NCI-H82 (cell line): ENCODE measurements around the gene PHLDB2.

Experiments
- DNase-seq: peaks from one replicate; lab custom pipeline; 2025; lab: John Stamatoyannopoulos, UW

Gene PHLDB2

DNA sequence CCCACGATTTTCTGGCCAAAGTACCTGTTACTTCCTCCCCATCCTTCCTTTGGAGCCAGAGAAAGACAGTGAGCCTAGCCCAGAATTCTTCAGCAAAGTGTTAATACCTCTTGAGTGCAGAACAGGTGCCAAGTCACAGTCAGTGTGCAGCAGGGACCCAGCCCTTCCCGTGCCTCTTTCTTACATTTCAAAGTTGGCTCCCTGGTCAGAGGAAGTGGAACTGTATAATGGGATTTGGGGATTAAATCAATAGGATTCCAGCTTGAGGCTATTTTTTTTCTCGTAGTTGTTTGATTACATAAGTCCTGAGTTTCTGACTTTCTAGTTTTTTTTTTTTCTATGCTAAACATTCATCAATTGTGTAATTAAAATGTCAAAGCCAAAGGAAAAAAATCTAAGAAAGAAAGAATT lies 67.2 kb downstream of the PHLDB2 start:
- peak; percentile 97 for DNase-seq

DNA sequence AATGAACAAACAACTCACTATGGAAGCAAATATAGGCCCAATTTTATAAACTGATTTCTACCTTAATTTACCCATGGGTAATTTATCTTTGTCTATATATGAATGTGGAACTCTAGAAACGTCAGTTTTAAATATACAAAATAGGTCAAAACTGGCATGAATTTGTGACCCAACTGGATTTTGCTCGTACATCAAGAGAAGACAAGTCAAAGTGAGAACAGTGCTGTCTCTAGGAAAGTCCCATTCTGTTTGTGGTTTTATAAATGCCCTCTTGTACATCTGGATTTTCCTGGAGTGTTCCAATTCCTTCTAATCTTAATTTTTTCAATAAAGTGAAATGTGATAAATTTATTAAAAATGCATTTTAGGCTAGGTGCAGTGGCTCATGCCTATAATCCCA lies 69.5 kb downstream of the PHLDB2 start:
- DNase-seq, result no peak

DNA sequence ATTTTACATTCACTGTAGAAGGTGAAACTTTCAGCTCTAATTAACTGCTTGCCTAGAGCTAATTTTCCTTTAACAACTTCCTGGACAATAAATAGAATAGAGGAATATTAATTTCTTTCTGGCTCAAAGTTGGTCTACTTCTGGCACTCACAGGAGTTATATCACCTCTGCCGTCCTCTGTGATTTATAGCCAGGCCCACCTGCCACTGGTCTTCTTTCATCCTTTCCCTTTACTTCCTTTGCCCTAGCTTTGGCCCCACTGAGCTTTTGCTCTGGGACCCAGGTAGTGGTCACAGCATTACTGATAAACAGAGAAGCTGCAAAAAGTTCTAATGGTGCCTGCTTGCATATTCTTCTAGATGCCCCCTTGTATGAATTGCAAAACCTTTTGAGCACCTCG lies 70.4 kb downstream of the PHLDB2 start:
- no peak for DNase-seq

DNA sequence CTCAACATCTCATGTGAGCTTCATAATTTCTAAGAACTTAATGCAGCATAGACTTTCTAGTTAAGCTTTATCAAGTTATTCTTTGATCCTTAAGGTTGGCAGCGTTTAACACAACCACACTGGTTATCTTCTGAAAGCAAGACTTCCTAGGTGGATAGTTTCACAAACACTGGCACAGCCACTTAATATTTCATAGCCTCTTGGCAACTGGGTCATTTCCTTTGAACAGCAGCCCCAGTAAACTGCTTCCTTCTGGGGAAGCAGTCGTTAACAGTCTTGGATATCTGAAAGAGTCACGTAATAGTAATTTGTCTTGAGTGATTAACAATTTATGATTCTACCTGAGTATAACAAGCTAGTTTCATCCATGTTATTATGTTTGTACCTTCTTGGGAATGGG lies 73.9 kb downstream of the PHLDB2 start:
- no peak for DNase-seq

DNA sequence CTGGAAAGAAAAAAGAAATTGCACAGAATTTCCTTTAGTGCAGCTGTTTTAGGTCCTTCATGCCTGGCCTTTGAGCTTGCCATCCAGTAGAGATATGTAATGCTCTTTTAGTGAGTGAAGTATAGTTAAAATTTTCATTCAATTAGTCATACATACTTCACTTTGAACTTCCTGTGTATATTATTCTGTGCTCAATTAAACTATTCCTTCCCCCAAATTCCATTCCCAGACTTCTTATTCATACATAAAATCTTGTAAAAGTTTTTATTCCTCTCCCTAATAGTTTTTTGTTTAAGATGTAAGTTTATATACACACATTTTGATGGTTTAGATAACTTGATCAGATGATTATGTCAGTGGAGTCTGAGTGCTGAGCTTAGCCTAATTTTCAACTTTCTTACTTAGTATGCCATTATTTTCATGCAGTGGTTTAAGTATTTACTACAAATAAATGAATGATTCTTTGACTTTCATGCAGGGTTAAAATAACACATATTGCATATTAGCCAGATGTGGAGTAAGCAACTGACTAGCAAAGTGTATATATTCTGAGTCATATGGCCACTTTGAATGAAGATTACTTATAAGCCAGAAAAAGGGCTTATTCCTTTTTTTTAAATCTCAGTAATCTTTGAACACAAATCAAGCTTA lies 77.3 kb downstream of the PHLDB2 start:
- no peak for DNase-seq

DNA sequence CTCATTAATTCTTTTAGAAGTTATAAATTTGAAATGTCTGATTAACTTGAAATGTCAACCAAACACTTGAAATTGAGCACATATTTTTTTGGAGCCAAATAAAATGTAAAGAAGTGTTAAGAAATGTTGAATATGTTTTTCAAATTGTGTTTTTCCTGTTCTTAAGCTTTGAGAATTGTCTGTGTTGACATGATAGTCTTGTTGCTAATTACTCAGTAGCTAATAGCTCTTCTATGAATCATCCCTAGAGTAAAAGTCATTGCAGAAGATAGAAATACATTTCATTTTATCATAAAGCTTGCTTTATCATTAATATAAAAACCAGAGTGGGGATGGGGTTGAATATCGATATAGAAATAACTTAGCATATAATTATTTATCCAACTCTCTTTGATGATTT lies 77.9 kb downstream of the PHLDB2 start:
- DNase-seq, result no peak

DNA sequence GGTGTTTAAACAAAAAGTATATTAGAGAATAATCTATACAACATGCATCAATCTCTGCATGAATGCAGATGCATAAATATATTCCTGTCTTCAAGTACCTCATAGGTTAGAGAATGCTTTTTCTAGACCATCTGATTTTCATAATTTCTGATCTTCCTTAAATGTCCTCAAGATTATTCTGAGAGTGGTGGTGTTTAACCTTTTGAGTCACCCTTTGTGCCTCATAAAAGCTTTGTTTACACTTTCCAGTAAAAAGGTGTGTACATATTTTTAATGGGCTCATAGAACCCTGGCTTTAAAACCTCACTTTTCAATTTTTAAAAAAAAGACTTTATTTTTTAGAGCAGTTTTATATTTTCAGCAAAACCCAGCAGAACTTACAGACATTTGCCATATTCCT lies 78.8 kb downstream of the PHLDB2 start:
- DNase-seq, result no peak

DNA sequence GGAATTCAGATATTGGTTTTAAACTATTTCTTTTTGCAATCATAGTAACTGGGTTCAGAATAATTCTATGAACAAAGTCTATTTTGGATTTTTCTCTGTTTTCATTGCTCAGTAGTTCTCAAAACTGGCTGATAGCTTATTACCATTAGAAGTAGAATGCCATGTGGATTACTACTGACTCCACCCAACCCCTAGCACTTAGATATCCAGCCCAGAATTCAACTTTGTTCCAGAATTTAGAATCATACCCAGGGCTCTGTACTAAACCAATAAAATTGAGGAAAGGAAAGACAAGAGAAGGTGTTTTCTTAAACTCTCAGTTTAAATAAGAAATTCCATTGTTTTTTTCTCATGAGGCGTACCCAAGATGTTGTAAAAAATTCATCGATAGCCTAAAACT lies 80.8 kb downstream of the PHLDB2 start:
- no peak for DNase-seq

DNA sequence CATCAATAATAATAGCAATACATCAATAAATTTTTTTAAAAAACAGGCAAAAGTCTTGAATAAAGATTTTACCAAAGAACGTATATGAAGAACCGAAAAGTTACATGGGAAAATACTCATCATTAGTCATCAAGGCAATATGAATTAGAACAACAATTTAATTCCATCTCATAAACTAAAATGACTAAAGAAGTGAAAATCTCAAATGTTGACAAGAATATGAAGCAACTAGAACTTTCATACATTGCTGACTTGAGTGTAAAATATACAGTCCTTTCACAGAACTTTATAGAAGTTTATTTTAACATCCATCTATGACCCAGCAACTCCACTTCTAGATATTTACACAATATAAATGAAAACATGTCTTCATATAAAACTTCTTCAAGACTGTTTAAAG lies 84.5 kb downstream of the PHLDB2 start:
- no peak for DNase-seq

DNA sequence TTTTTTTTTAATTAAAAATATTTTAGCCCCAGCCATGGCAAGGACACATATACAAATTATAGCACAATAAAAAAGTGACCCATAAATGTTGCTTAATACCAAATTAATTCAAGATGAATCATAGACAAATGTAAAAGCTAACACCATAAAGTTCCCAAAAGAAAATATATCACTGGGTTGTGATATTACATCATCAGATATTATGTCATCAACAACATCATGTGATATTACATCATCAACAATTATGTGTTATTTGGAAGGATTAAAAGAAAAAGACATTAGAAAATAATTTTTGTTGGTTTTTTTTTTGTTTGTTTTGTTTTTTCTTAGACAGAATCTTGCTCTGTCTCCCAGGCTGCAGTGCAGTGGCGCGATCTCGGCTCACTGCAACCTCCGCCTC lies 85.3 kb downstream of the PHLDB2 start:
- no peak for DNase-seq

DNA sequence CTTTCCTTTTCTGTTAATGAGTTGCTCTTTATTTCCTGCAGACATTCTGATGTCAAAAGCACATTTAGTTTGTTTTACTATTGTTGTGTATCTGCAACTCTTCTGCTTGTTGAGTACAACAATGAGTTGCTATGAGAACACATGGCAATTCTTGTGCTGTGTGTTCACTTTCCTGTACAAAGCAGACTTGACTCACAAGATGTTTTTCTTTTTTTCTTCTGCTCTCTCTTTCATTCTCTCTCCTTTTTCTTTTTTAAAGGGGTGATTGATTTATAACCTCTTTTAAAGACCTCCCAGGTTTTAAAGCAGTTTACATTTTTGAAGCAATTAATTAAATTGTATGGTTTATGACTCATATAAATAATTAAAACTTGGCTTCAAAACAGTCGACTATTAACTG lies 88.2 kb downstream of the PHLDB2 start:
- no peak for DNase-seq

DNA sequence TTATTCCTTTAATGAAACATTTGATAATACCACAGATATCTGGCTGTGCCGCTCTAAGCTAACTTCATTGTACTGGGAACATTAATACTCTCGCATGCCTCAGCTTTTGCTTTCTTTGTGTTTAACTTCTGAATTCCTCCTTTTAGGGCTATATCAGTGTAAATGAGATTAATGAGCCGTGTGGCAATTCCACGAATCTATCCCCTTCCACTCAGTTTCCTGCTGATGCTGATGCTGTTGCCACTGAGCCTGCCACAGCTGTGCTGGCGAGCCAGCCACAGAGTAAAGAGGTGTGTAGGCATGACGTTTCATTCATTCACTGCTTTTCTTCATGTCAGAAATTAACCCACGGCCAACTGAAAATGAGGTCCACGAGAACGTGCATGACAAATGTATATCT lies 89.7 kb downstream of the PHLDB2 start:
- no peak for DNase-seq

DNA sequence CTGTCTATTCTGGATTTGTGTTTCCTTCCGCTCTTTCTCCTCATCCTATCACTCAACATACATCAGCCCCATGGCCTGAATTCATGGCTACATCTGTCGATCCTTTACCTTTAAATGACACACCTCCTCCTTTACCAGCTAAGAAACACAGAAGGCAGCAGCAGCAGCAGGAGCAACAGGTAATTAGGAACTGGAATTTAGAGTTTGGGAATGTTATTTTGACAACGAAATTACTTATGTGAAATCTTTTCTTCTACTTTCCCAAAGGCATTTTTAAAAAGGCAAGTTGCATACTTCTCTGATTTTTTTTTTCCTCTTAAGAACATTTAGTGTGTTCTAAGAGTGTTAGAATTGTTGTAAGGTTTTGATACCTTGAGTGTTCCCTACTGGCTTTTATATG lies 90.6 kb downstream of the PHLDB2 start:
- DNase-seq, result no peak

DNA sequence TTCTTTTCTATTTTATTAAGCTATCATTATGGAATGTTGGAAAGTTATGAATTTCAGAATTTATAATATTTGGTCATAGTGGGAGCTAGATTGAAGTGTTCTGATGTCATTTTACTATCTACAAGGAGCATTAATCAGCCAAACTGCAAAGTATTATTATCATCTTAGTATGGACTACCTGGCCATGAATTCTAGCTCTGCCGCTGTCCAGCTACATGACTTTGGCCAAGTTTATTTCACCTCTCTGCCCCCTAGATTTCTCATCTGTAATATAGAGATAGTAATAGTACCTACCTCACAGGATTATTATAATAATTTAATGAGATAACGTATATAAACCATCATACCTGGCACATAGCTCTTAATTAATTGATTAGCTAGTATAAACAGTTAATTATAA lies 92.0 kb downstream of the PHLDB2 start:
- DNase-seq, result no peak

DNA sequence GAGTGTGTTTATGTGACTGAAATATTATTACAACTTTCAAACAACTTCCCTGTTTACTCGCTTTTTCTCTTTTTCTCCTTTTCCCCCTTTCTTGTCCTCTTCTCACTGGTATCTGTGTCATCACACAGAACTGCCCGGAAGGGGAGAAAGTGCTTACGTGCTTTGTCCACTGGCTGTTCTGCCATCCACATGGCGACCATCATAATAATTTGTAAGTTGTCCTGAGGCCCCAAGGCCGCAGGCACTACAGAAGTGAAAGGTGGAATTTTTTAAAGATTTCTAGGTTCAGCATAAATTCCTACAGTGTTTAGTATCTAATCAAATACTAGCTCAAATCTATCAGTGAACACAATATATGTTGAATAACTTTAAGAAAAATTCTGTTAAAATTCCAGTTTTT lies 93.0 kb downstream of the PHLDB2 start:
- DNase-seq, result no peak

DNA sequence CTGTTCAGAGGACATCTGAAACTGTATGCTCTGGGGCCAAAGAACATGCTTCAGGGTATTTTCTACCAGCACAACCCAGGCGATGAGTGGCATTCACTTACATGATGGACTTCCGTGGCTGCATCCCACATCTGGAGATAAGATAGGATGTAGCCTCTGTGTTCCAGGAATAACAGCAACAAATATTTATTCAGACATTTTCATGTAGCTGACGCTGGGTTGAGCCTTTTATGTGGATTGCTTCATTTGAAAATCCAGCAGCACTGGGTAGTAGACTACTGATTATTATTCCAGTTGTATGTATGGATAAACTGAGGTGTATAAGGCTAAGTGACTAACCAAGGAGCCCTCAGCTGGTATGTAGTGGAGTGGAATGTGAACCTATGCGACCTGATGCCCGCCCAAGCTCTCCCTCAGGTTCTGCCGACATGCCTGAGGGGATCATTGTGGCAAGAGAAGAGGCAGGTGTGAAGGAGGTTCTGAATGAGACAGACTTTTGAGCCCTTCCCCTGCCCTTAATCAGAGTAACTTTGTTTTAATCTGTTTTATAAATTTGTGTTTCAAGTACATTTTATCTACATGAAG lies 93.9 kb downstream of the PHLDB2 start:
- no peak for DNase-seq

DNA sequence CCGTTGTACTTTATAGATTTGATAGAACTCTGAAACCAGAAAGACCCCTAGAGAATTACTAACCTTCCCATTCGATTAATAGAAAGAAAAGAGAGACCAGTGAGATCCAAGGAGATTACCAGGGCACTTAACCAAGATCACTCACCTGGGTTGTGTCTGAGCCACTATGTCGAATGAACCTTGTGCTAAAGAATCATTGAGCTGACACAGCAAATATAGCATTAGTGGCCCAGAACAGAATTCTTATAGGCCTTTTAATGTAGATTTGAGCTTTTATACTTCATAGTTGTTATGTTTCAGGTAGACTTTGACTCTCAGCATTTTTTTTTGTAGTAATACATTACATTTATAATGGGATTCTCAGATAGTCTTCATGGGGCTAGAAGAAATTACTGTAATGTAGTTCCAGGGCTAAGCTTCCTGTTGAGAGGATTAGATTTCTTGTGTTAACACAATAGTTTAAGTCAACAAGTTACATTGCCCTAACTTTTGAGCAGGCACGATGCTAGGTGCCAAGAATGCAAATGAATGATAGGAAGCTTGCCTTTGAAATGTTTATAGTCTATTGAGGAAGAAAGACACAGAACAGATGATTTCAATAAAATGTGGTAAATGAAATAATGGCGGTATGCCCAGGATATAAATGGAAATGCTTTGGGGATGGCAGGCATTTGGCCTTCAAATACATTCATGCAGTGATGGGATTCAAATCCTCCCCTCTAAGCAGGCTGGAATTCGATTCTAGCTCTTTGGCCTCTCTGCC lies 95.3 kb downstream of the PHLDB2 start:
- DNase-seq, result no peak

DNA sequence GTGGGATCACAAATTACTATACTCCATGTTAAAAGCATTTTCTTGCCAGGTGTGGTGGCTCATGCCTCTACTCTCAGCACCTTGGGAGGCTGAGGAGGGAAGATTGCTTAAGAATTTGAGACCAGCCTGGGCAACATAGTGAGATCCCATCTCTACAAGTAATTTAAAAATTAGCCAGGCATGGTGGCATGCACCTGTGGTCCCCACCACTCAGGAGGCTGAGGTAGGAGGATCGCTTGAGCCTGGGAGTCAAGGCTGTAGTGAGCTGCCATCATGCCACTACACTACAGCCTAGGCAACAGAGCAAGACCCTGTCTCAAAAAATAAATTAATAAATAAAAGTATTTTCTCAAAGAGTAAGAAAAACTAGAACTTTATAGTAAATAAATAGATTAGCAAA lies 96.8 kb downstream of the PHLDB2 start:
- no peak for DNase-seq

DNA sequence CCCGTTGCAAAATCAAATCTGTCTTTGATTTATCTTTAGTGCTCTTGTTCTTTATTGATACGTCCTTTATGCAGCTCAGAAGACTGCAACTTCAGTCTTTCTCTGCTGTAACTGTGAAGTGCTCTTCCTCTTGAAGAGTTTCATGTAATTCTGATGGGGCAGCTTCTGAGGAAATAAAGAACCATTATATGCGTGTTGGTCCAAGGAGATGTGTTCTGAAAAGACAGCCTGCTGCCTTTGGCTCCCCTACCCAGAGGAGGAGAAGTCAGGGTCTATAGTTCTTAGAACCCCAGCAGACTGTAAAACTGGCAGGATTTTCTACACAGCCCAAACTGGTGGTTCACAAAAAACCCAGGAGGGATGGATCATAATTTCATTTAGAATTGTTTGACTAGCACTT lies 97.4 kb downstream of the PHLDB2 start:
- DNase-seq, result no peak

DNA sequence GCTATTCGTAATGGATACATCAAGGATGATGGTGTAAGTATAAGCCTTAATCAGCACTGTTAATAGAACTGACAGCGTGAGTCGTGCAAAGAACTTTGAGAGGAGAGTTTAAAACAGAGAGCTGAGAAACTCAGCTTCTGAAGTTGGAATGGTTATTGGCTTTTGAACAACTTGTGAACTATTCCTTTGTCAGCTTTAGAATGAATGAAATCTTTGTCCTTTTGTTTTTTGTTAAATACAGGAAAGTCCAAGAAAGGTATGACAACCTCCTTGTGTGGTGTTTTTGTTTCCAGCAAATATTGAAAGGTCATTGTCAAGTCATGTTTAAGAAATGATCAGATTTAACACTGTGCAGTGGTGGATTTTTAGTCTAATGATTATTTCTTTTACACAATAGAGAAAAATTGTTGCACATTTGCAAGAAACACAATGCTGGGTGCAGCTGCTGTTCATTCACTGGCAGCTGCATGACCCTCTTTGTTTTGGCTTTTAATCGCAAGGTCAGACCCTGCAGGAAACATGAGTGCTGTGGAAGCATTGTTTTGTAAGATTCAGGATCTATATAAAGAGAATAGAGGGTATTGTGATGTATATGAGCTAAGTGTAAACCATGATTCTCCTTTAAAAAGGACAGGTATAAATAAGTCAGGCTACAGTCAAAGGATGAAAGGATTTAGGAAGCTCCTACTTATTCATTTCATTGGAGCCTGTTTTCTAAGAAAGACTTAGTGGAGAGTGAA lies 98.1 kb downstream of the PHLDB2 start:
- DNase-seq, result no peak

DNA sequence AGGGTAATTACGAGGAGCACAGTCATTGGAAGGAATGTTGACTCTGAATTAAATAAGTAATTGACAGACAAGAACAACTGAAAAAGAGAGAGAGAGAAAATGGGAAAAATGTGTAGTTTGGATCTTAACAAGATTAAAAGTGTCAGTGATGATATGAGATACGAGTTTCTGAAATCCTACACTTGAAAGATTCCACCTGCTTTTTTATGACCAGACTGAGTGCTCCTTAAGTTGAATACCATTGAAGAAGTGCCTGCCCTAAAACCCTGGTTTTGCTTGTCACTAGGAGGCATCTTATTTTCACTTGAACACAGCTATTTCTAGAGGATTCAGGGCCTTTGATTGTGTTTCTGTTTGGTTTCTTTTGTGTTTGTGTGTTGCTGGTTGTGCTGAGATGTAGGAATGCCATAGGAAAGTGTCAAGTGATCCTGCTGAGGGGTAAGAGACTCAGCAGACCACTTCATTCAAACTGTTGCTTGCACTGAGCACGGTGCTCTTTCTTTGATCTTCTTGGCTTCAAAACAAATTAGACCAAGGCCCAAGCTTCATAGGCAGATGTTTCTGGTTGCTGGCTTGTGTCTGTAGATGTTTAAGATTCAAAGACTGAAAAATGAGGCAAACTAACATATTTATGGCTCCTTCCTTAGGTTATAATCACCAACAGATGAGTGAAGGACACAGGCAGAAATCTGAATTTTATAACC lies 102.5 kb downstream of the PHLDB2 start:
- DNase-seq, result no peak

DNA sequence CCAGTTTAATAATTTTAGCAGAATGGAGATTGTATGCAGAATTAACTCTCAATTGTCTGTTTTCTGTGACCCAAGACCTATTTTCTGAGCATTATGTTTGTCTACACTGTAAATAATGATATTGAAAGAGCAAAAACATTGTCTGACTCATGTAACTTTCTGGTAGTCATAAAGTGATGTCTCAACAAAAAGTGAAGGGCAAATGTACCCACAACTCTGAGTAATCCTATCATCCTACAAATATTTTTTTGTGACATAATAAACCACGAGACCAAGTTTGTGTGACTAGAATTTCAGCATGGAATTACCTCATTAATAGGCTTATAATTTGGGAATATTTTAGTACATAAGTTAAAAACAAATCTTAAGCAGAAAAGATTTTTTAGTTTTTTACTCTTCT lies 104.4 kb downstream of the PHLDB2 start:
- DNase-seq, result no peak
